PC-3 (cell line): ENCODE data around the gene METAP1D. TPM values are rescaled to one million over a fixed set of nuclear protein-coding genes. Genes with fewer than 3 reads are reported as not detected.

Source experiments
- ATAC-seq: fragments of 200-7000 bp; cut with Tn5 transposase; 2 replicates; pipeline ENCODE4 v1.9.1; 2020; ENCODE audit warnings: mild to moderate bottlenecking, moderate library complexity
- BruUV-seq: library from RNA; stranded (reverse); fragments of 400-500 nt; replicated peaks from 2 replicates; lab custom pipeline; 2021; lab: Mats Ljungman, UMichigan
- CTCF ChIA-PET: fragments of 300-600 bp; sonication (Branson Sonifier 250); formaldehyde crosslinking; loops from one replicate; lab custom pipeline; 2022; ENCODE audit warnings: antibody characterized with exemption; lab: Charles Lee
- POLR2A ChIA-PET: fragments of 300-600 bp; sonication (Branson Sonifier 250); formaldehyde crosslinking; loops from one replicate; lab custom pipeline; 2022; ENCODE audit warnings: antibody characterized with exemption; ENCODE audit not compliant: unreplicated experiment; lab: Charles Lee
- DNase-seq: peaks from one replicate; pipeline ENCODE4 v3.0.0-alpha.2; 2015
- H2AFZ ChIP-seq: fragments of 300-600 bp; sonication (generic); 2 replicates; pipeline ENCODE4 v1.6.0; 2016; ENCODE audit warnings: antibody characterized with exemption, low read length
- H3F3A ChIP-seq: fragments of 300-600 bp; sonication (generic); one replicate; pipeline ENCODE4 v1.6.0; 2017; ENCODE audit warnings: antibody characterized with exemption, low read length, control low read depth, mild to moderate bottlenecking; ENCODE audit not compliant: unreplicated experiment
- H3K27ac ChIP-seq: fragments of 300-600 bp; sonication (generic); 2 replicates; pipeline ENCODE4 v1.5.1; 2016; ENCODE audit warnings: mild to moderate bottlenecking, low read length
- H3K27me3 ChIP-seq: fragments of 300-600 bp; sonication (generic); 2 replicates; pipeline ENCODE4 v1.6.1; 2016; ENCODE audit warnings: low read length, mixed read lengths
- H3K36me3 ChIP-seq: fragments of 300-600 bp; sonication (generic); 2 replicates; pipeline ENCODE4 v1.6.1; 2016; ENCODE audit warnings: low read depth, mixed run types, low read length, mixed read lengths
- H3K4me1 ChIP-seq: fragments of 300-600 bp; sonication (generic); 2 replicates; pipeline ENCODE4 v1.5.1; 2016; ENCODE audit warnings: low read length; ENCODE audit not compliant: insufficient read depth
- H3K4me2 ChIP-seq: fragments of 300-600 bp; sonication (generic); 2 replicates; pipeline ENCODE4 v1.6.0; 2016; ENCODE audit warnings: low read length
- H3K4me3 ChIP-seq: fragments of 300-600 bp; sonication (generic); 2 replicates; pipeline ENCODE4 v1.5.1; 2016; ENCODE audit warnings: mild to moderate bottlenecking, low read length, mixed read lengths
- H3K79me2 ChIP-seq: fragments of 300-600 bp; sonication (generic); 2 replicates; pipeline ENCODE4 v1.6.1; 2017; ENCODE audit warnings: low read length, mixed read lengths
- H3K9ac ChIP-seq: fragments of 300-600 bp; sonication (generic); 2 replicates; pipeline ENCODE4 v1.6.0; 2016; ENCODE audit warnings: mild to moderate bottlenecking, low read length
- H3K9me2 ChIP-seq: fragments of 300-600 bp; sonication (generic); replicated peaks from 2 replicates; pipeline ENCODE4 v1.6.1; 2016; ENCODE audit warnings: mixed run types, low read length, mixed read lengths
- H3K9me3 ChIP-seq: fragments of 300-600 bp; sonication (generic); 2 replicates; pipeline ENCODE4 v1.6.1; 2016; ENCODE audit warnings: low read length, mixed read lengths
- H4K20me1 ChIP-seq: fragments of 300-600 bp; sonication (generic); 2 replicates; pipeline ENCODE4 v1.6.1; 2016; ENCODE audit warnings: low read length, mixed read lengths
- CTCF ChIP-seq: fragments of 300-600 bp; sonication (generic); conservative IDR thresholded peaks from 2 replicates; pipeline ENCODE4 v1.5.1; 2017; ENCODE audit warnings: antibody characterized with exemption, low read depth, mild to moderate bottlenecking, low read length
- EZH2 ChIP-seq: fragments of 300-600 bp; sonication (generic); IDR thresholded peaks from one replicate; pipeline ENCODE4 v1.6.1; 2017; ENCODE audit warnings: antibody characterized with exemption, mild to moderate bottlenecking, low read length; ENCODE audit not compliant: unreplicated experiment
- EZH2phosphoT487 ChIP-seq: fragments of 300-600 bp; sonication (generic); IDR thresholded peaks from 2 replicates; pipeline ENCODE4 v1.6.1; 2018; ENCODE audit warnings: mild to moderate bottlenecking, antibody characterized with exemption, low read length, borderline replicate concordance
- intact Hi-C: fragments of 100-400 bp; cut with micrococcal nuclease; formaldehyde crosslinking; loops from 2 replicates; pipeline ENCODE4 v1.9.0; 2023
- total RNA-seq: library from RNA; depleted of rRNA; stranded (reverse); fragments of >200 nt; gene quantifications from 2 replicates; pipeline ENCODE4 v1.2.3, GENCODE V29; 2014

Gene METAP1D
- total RNA-seq, 1 experiment from 2014 or later: 12.0 TPM

GRCh38 chr2:172074254-172074653, 74.5 kb downstream of the METAP1D start:
- DNase-seq (no peak), ATAC-seq (no peak)
- intact Hi-C loops: no loop called here
- ChIA-PET CTCF (no interaction called here), POLR2A (no interaction called here)
- no peak overlapping the region for H2AFZ ChIP-seq
- H3K9me3 ChIP-seq: no peaks in the 10 kb centered on the region
- no peak overlapping the region for H3K4me2 ChIP-seq
- H3K9ac ChIP-seq: no peak overlapping the region
- peaks cover 7% of the 10 kb centered on the region; the same call in 1 of the 2 replicates for H3K4me1 ChIP-seq
- BruUV-seq: no TSS peak
- H3K27ac ChIP-seq: no peak overlapping the region
- no peaks in the 10 kb centered on the region for H3K27me3 ChIP-seq
- no peaks in the 10 kb centered on the region for H3F3A ChIP-seq
- no peak overlapping the region for H3K4me3 ChIP-seq
- H4K20me1 ChIP-seq: no peaks in the 10 kb centered on the region
- no peaks in the 10 kb centered on the region for H3K79me2 ChIP-seq
- H3K9me2 ChIP-seq: no peaks in the 10 kb centered on the region
- no peak for TF ChIP-seq CTCF
- H3K36me3 ChIP-seq: no peaks in the 10 kb centered on the region

GRCh38 chr2:172079416-172079815, 79.7 kb downstream of the METAP1D start:
- Histone ChIP-seq H3K9ac (no peak overlapping the region), H3K9me2 (no peaks in the 10 kb centered on the region), H3K27ac (no peak overlapping the region), H3K9me3 (no peaks in the 10 kb centered on the region), H3K79me2 (no peaks in the 10 kb centered on the region), H3K27me3 (no peaks in the 10 kb centered on the region), H3K4me3 (no peak overlapping the region), H4K20me1 (no peaks in the 10 kb centered on the region), H3F3A (no peaks in the 10 kb centered on the region), H3K4me2 (no peak overlapping the region), H2AFZ (no peak overlapping the region), H3K4me1 (peaks cover 15% of the 10 kb centered on the region; the same call in 1 of the 2 replicates), H3K36me3 (no peaks in the 10 kb centered on the region)
- ChIA-PET CTCF (no interaction called here), POLR2A (no interaction called here)
- TF ChIP-seq EZH2 (no peak), EZH2phosphoT487 (no peak), CTCF (no peak)
- DNase-seq (no peak), ATAC-seq (no peak)
- intact Hi-C loops: no loop called here
- no TSS peak for BruUV-seq

GRCh38 chr2:172079838-172080640, 80.3 kb downstream of the METAP1D start:
- intact Hi-C loops: no loop called here
- Histone ChIP-seq H3K4me3 (no peak overlapping the region), H3K79me2 (no peaks in the 10 kb centered on the region), H3K9ac (no peak overlapping the region), H3K36me3 (no peaks in the 10 kb centered on the region), H4K20me1 (no peaks in the 10 kb centered on the region), H3K27ac (no peak overlapping the region), H3K27me3 (no peaks in the 10 kb centered on the region), H3K4me2 (no peak overlapping the region), H3K9me2 (no peaks in the 10 kb centered on the region), H3F3A (no peaks in the 10 kb centered on the region), H3K4me1 (peaks cover 15% of the 10 kb centered on the region; the same call in 1 of the 2 replicates), H2AFZ (no peak overlapping the region), H3K9me3 (no peaks in the 10 kb centered on the region)
- no peak for TF ChIP-seq EZH2phosphoT487
- ChIA-PET CTCF (no interaction called here), POLR2A (no interaction called here)
- BruUV-seq: no TSS peak
- DNase-seq: no peak
- no peak for ATAC-seq
